SH-SY5Y (cell line): ENCODE results near the gene SMS.

ENCODE experiments used
- GATA2 ChIP-seq: IDR thresholded peaks from 2 replicates; pipeline ENCODE4 v1.6.1; 2011; ENCODE audit warnings: mild to moderate bottlenecking, low read depth, low read length
- GATA3 ChIP-seq: IDR thresholded peaks from 2 replicates; pipeline ENCODE4 v1.6.1; 2011; ENCODE audit warnings: low read depth, mild to moderate bottlenecking, low read length, moderate library complexity

DNA sequence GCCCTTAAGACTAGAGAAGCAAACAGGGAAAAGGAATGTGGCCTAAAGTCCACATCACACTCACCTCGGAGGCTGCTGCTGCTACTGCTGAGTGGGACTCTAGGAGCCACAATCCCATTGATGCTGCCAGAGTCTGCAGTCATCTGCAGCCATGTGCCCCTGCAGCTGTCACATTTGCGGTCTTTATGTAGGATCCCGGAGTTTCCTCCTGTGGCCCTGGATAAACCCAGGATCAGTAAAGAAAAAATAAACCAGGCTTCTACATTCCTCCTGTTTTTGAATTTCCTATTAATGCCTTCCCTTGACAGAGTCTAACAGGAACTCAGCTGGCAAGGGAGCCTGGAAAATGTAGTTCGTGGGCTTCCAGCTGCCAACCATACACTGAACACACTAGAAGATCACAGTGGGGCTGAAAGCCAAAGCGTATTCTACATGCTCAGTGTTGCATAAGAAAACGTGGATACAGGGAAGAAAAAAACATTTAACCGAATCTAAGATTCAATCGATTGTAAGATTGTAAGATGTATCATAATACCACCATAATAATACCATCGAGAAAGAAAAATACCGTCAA is 81.3 kb downstream of the SMS start:
- TF ChIP-seq GATA3 (no peak), GATA2 (no peak)
